ENCODE data around the gene EMP1. TPM values are rescaled to one million over a fixed set of nuclear protein-coding genes. Genes with fewer than 3 reads are reported as not detected.
A peak's percentile ranks its signal among the peaks of the same experiment; 100 is the strongest.

Gene EMP1
- total RNA-seq, 1 experiment from 2014 or later: 193 TPM

DNA sequence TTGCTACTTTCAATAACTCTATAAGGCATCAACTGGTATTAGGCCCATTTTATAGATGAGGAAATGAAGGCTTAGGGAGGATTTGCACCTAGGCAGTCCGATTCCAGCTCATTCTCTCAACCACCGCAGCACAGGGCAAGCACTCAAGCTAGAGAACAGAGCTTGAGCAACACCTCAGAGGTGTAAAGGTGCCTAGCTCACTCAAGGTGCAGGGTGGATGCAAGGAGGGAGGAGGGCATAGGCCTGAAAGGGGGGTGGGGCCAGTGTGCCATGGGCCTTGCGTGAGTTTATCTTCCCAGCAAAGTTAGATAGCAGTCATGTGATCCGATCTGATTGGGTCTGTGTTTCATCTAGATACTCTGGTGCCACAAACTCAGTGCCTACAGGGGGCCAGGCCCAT is 10.2 kb upstream of the EMP1 start:
- no peaks in the 10 kb centered on the region for H3K27me3 Mint-ChIP-seq (ENCODE audit: insufficient read depth, unreplicated experiment)
- TF ChIP-seq, protein P1, sequence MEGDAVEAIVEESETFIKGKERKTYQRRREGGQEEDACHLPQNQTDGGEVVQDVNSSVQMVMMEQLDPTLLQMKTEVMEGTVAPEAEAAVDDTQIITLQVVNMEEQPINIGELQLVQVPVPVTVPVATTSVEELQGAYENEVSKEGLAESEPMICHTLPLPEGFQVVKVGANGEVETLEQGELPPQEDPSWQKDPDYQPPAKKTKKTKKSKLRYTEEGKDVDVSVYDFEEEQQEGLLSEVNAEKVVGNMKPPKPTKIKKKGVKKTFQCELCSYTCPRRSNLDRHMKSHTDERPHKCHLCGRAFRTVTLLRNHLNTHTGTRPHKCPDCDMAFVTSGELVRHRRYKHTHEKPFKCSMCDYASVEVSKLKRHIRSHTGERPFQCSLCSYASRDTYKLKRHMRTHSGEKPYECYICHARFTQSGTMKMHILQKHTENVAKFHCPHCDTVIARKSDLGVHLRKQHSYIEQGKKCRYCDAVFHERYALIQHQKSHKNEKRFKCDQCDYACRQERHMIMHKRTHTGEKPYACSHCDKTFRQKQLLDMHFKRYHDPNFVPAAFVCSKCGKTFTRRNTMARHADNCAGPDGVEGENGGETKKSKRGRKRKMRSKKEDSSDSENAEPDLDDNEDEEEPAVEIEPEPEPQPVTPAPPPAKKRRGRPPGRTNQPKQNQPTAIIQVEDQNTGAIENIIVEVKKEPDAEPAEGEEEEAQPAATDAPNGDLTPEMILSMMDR (IDR thresholded peaks at IDR 0.05; ENCODE audit: unreplicated experiment): no peak
- peaks cover 27% of the 10 kb centered on the region for H3K4me1 Mint-ChIP-seq (ENCODE audit: insufficient read depth, unreplicated experiment)
- no peaks in the 10 kb centered on the region for H3K36me3 Mint-ChIP-seq (ENCODE audit: insufficient read depth, unreplicated experiment)
- H3K4me3 Mint-ChIP-seq (ENCODE audit: unreplicated experiment): no peak overlapping the region
- no peak for DNase-seq (ENCODE audit: unreplicated experiment)
- ChIA-PET POLR2A (interaction anchor here (1.6 to 17.4 kb wide), 3 partner anchors 10 to 86 kb away, joined by 5 to 364 read pairs (median 31); no protein-coding TSS in a partner anchor), CTCF (interaction anchor here (1.4 to 4.1 kb wide), 3 partner anchors 10 to 48 kb away, joined by 3 to 19 read pairs (median 5); partner anchors contain the start of gene EMP1)
- intact Hi-C loops (cut with micrococcal nuclease): no loop called here
- H3K9me3 Mint-ChIP-seq (ENCODE audit: unreplicated experiment): no peaks in the 10 kb centered on the region
- no TSS peak for BruUV-seq (replicated peaks)
- no peak overlapping the region for H3K27ac Mint-ChIP-seq (ENCODE audit: low read depth, unreplicated experiment)

DNA sequence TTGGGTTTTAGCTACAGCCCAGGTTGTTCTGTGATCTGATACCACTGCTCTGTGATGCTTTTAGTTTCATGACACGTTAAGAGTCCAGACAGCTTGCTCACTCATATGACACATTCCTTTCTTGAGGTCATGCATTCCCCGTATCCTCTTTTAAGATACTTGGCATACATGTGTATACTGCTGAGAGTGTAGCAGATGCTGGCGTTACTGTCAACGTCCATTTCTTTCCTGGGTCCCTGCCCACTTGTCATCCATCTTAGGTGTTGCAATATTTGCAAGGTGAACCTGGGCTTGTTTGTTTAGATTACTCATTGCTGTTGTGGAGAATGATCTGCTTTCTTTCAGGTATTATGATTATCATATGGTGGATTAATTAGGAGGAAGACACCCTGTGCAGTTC is 9.1 kb upstream of the EMP1 start:
- peak; percentile 73 for DNase-seq (ENCODE audit: unreplicated experiment)
- H3K36me3 Mint-ChIP-seq (ENCODE audit: insufficient read depth, unreplicated experiment): no peaks in the 10 kb centered on the region

DNA sequence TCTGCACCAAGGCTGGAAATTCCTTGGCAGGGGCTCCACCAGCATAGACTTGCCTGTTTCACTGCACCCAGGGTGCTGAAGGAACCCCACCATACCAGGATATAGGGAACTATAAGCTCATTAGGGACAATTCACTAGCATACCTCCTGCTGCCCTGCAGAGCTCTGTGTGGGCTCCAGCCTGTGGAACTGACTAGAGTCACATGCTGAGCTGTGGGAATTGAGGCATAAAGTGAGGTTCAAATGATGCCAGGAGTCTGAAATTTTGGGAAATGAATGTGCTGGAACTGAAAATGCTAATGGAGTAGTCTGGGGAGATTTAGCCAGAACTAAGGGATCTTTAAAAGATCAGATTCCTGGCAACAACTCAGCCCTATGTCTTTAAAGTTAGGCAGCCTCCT is 7.3 kb upstream of the EMP1 start:
- DNase-seq (ENCODE audit: unreplicated experiment): no peak
- Mint-ChIP-seq H3K27ac (ENCODE audit: low read depth, unreplicated experiment) (no peak overlapping the region), H3K4me1 (ENCODE audit: insufficient read depth, unreplicated experiment) (peaks cover 27% of the 10 kb centered on the region), H3K4me3 (ENCODE audit: unreplicated experiment) (no peak overlapping the region), H3K9me3 (ENCODE audit: unreplicated experiment) (no peaks in the 10 kb centered on the region), H3K27me3 (ENCODE audit: insufficient read depth, unreplicated experiment) (no peaks in the 10 kb centered on the region), H3K36me3 (ENCODE audit: insufficient read depth, unreplicated experiment) (no peaks in the 10 kb centered on the region)
- intact Hi-C loops (cut with micrococcal nuclease): no loop called here
- BruUV-seq (replicated peaks): no TSS peak
- ChIA-PET POLR2A (interaction anchor here (4.9 to 17.4 kb wide), 2 partner anchors 13 to 89 kb away, joined by 31 to 364 read pairs; no protein-coding TSS in a partner anchor), CTCF (interaction anchor here (0.7 to 1.3 kb wide), 4 partner anchors 8 to 91 kb away, joined by 3 to 7 read pairs (median 5); no protein-coding TSS in a partner anchor)
- TF ChIP-seq, protein P1 (IDR thresholded peaks at IDR 0.05; ENCODE audit: unreplicated experiment): no peak

More for the DNA sequence above, 9.1 kb upstream of the EMP1 start:
- intact Hi-C loops (cut with micrococcal nuclease): no loop called here
- TF ChIP-seq, protein P1 (IDR thresholded peaks at IDR 0.05; ENCODE audit: unreplicated experiment): no peak
- H3K27me3 Mint-ChIP-seq (ENCODE audit: insufficient read depth, unreplicated experiment): no peaks in the 10 kb centered on the region
- H3K27ac Mint-ChIP-seq (ENCODE audit: low read depth, unreplicated experiment): peak overlapping the region; percentile 52
- peaks cover 27% of the 10 kb centered on the region for H3K4me1 Mint-ChIP-seq (ENCODE audit: insufficient read depth, unreplicated experiment)
- ChIA-PET CTCF (interaction anchor here (0.6 to 4.1 kb wide), 4 partner anchors 9 to 211 kb away, joined by 3 to 19 read pairs (median 4); partner anchors contain the start of gene EMP1), POLR2A (interaction anchor here (0.6 to 17.4 kb wide), 8 partner anchors 9 to 1584 kb away, joined by 3 to 364 read pairs (median 7); partner anchors contain the start of gene EMP1)
- no peaks in the 10 kb centered on the region for H3K9me3 Mint-ChIP-seq (ENCODE audit: unreplicated experiment)
- H3K4me3 Mint-ChIP-seq (ENCODE audit: unreplicated experiment): no peak overlapping the region
- BruUV-seq (replicated peaks): no TSS peak

DNA sequence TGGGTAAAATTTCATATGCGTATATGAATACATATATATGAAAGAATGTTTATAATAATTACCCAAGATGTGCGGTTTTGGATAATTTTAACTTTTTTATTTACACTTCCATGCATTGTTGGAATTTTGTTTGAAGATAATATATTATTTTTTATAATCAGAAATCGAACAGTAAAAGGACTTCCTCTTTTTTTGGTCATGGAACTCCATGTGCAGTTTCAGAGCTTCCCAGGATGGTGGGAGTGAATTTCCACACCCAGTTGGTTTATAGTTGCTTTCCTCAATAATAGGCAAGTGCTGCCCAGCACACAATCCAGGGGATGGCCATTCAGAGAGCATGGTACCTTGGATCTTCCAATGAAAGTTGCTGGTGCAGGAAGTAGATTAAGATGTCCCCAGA is 6.3 kb upstream of the EMP1 start:
- TF ChIP-seq, protein P1 (IDR thresholded peaks at IDR 0.05; ENCODE audit: unreplicated experiment): no peak
- Mint-ChIP-seq H3K4me3 (ENCODE audit: unreplicated experiment) (no peak overlapping the region), H3K27ac (ENCODE audit: low read depth, unreplicated experiment) (no peak overlapping the region), H3K36me3 (ENCODE audit: insufficient read depth, unreplicated experiment) (no peaks in the 10 kb centered on the region), H3K27me3 (ENCODE audit: insufficient read depth, unreplicated experiment) (no peaks in the 10 kb centered on the region), H3K9me3 (ENCODE audit: unreplicated experiment) (no peaks in the 10 kb centered on the region), H3K4me1 (ENCODE audit: insufficient read depth, unreplicated experiment) (peaks cover 37% of the 10 kb centered on the region)
- DNase-seq (ENCODE audit: unreplicated experiment): no peak
- intact Hi-C loops (cut with micrococcal nuclease): no loop called here
- POLR2A ChIA-PET: interaction anchor here (17.4 kb wide), 1 partner anchor 14 kb away, joined by 364 read pairs; no protein-coding TSS in a partner anchor
- CTCF ChIA-PET: interaction anchor here (0.6 to 1.3 kb wide), 4 partner anchors 15 to 183 kb away, joined by 3 to 7 read pairs (median 4); no protein-coding TSS in a partner anchor
- BruUV-seq (replicated peaks): no TSS peak
